GM21825 (cell line): Measurements from ENCODE around the gene C4BPA.

Experiments used
- ATAC-seq: cut with Tn5 transposase; IDR thresholded peaks from one replicate; pipeline ENCODE4 v1.9.1; 2021; ENCODE audit warnings: mild to moderate bottlenecking, moderate library complexity; ENCODE audit not compliant: unreplicated experiment

Gene C4BPA

GRCh38 chr1:207103892-207104373 is at the start of gene C4BPA:
C4BPA (plus strand) TSS chr1:207104233; CDS start chr1:207113026, 8,793 bp downstream.
- ATAC-seq: no peak

GRCh38 chr1:207054491-207054890 is 49.5 kb upstream of the C4BPA start:
- no peak for ATAC-seq

GRCh38 chr1:207055386-207056001 is 48.5 kb upstream of the C4BPA start:
- no peak for ATAC-seq

- ATAC-seq: no peak
Observed at GRCh38 chr1:207056673-207057072, 47.4 kb upstream of the C4BPA start.

- no peak for ATAC-seq
Observed at GRCh38 chr1:207058252-207058651, 45.8 kb upstream of the C4BPA start.

GRCh38 chr1:207058878-207059867 is 44.9 kb upstream of the C4BPA start:
- ATAC-seq: no peak

- no peak for ATAC-seq
Observed at GRCh38 chr1:207059881-207060280, 44.2 kb upstream of the C4BPA start.

- no peak for ATAC-seq
Observed at GRCh38 chr1:207060596-207060995, 43.4 kb upstream of the C4BPA start.

GRCh38 chr1:207062058-207062457 is 42.0 kb upstream of the C4BPA start:
- no peak for ATAC-seq

GRCh38 chr1:207063014-207063413 is 41.0 kb upstream of the C4BPA start:
- ATAC-seq: no peak

- no peak for ATAC-seq
Observed at GRCh38 chr1:207064561-207064960, 39.5 kb upstream of the C4BPA start.

GRCh38 chr1:207067185-207067584 is 36.8 kb upstream of the C4BPA start:
- ATAC-seq: no peak

GRCh38 chr1:207067665-207068064 is 36.4 kb upstream of the C4BPA start:
- ATAC-seq: no peak

GRCh38 chr1:207069061-207069460 is 35.0 kb upstream of the C4BPA start:
- no peak for ATAC-seq

GRCh38 chr1:207069858-207070506 is 34.1 kb upstream of the C4BPA start:
- no peak for ATAC-seq

GRCh38 chr1:207070811-207071210 is 33.2 kb upstream of the C4BPA start:
- no peak for ATAC-seq

- ATAC-seq: no peak
Observed at GRCh38 chr1:207071426-207071825, 32.6 kb upstream of the C4BPA start.

- ATAC-seq: no peak
Observed at GRCh38 chr1:207072233-207072632, 31.8 kb upstream of the C4BPA start.

GRCh38 chr1:207073906-207074820 is 29.9 kb upstream of the C4BPA start:
- no peak for ATAC-seq

- ATAC-seq: no peak
Observed at GRCh38 chr1:207076181-207076955, 27.7 kb upstream of the C4BPA start.
